ENCODE results near the gene XRCC4.

The XRCC4 gene

GRCh38 chr5:83396662-83397061 is 319.3 kb downstream of the XRCC4 start:
- peaks cover 0 to 2% of the 10 kb centered on the region in 2 donors for H3K4me1 ChIP-seq (ENCODE audit: control insufficient read depth in 2 of 2, insufficient read depth in 1 of 2, low read depth in 1 of 2, low read length in 2 of 2)
- H2AK5ac ChIP-seq (ENCODE audit: low read depth, low read length) = no peak overlapping the region
- no peaks in the 10 kb centered on the region for H3K79me1 ChIP-seq (ENCODE audit: low read depth, low read length)
- DNase-seq (ENCODE audit: low spot score) = no peak
- no peaks in the 10 kb centered on the region for H3K9me3 ChIP-seq (replicated peaks in 1 of 2; ENCODE audit: control insufficient read depth in 2 of 2, insufficient read depth in 1 of 2, low read depth in 1 of 2, low read length in 2 of 2)
- H2AFZ ChIP-seq (ENCODE audit: low read length) = no peak overlapping the region
- no CpG with 5 or more reads among the region's 1 CpG for WGBS, 2 donors (ENCODE audit: extremely low coverage in 2 of 2, insufficient read length in 2 of 2, insufficient replicate concordance in 1 of 2)
- no peak overlapping the region for H4K8ac ChIP-seq (ENCODE audit: low read depth, low read length)
- H4K91ac ChIP-seq (ENCODE audit: low read depth, low read length, poor library complexity) = no peak overlapping the region
- H3K23ac ChIP-seq (ENCODE audit: low read depth, low read length, poor library complexity) = no peak overlapping the region
- no peaks in the 10 kb centered on the region for H3K36me3 ChIP-seq (replicated peaks in 1 of 2; ENCODE audit: control insufficient read depth in 2 of 2, insufficient read depth in 2 of 2, low read length in 2 of 2)
- H3K27ac ChIP-seq (replicated peaks; ENCODE audit: low read length) = no peak overlapping the region
- no peak overlapping the region for H3K18ac ChIP-seq (ENCODE audit: low read length)
- no peak overlapping the region for H3K9ac ChIP-seq (ENCODE audit: low read depth, low read length, poor library complexity)
- H2BK15ac ChIP-seq (ENCODE audit: low read length) = no peak overlapping the region
- no peak overlapping the region for H3K4me3 ChIP-seq (ENCODE audit: low read length in 2 of 2)
- no peak overlapping the region for H2BK120ac ChIP-seq (ENCODE audit: low read depth, low read length)
- H2BK5ac ChIP-seq (ENCODE audit: low read length) = no peak overlapping the region
- no peak overlapping the region for H2BK12ac ChIP-seq (ENCODE audit: low read length)
- H3K4ac ChIP-seq (ENCODE audit: low read length) = no peak overlapping the region
- H3K4me2 ChIP-seq (ENCODE audit: insufficient read depth, low read length, poor library complexity, severe bottlenecking) = no peak overlapping the region
- H3K14ac ChIP-seq (ENCODE audit: low read length) = no peak overlapping the region
- no peaks in the 10 kb centered on the region for H3K27me3 ChIP-seq (ENCODE audit: control insufficient read depth in 3 of 3, insufficient read depth in 3 of 3, low read depth in 1 of 3, low read length in 3 of 3)

GRCh38 chr5:83397658-83398057 is 320.3 kb downstream of the XRCC4 start:
- H4K91ac ChIP-seq (ENCODE audit: low read depth, low read length, poor library complexity) = no peak overlapping the region
- no peak overlapping the region for H2BK15ac ChIP-seq (ENCODE audit: low read length)
- H3K27ac ChIP-seq (replicated peaks; ENCODE audit: low read length) = no peak overlapping the region

DNA sequence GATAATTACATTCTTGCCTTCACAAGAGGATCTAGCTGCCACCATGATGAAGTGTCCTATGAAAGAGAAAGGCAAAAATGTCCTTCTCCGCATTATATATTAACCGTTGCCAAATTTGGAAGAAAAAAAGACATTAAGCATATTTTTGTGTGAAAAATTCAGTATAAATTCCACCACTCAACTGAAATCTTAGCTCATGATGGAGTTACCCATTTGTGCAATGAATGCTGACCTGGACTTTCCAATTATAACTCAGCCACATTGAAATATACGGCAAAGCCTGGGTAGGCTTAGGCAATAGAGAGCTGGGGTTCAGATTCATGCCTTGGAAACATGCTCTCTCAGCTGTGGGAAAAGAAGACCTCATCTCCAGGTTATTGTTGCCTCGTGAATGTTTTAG is 322.9 kb downstream of the XRCC4 start:
- H3K4ac ChIP-seq (ENCODE audit: low read length) = no peak overlapping the region
- no peak overlapping the region for H2AFZ ChIP-seq (ENCODE audit: low read length)
- DNase-seq (ENCODE audit: low spot score) = no peak
- H2BK5ac ChIP-seq (ENCODE audit: low read length) = no peak overlapping the region
- peaks cover 0 to 4% of the 10 kb centered on the region in 2 donors for H3K4me1 ChIP-seq (ENCODE audit: control insufficient read depth in 2 of 2, insufficient read depth in 1 of 2, low read depth in 1 of 2, low read length in 2 of 2)
- no peak overlapping the region for H4K8ac ChIP-seq (ENCODE audit: low read depth, low read length)
- H2BK15ac ChIP-seq (ENCODE audit: low read length) = no peak overlapping the region
- H3K27ac ChIP-seq (replicated peaks; ENCODE audit: low read length) = no peak overlapping the region
- H4K91ac ChIP-seq (ENCODE audit: low read depth, low read length, poor library complexity) = no peak overlapping the region
- H3K18ac ChIP-seq (ENCODE audit: low read length) = no peak overlapping the region
- no peaks in the 10 kb centered on the region for H3K27me3 ChIP-seq (ENCODE audit: control insufficient read depth in 3 of 3, insufficient read depth in 3 of 3, low read depth in 1 of 3, low read length in 3 of 3)
- H2BK12ac ChIP-seq (ENCODE audit: low read length) = no peak overlapping the region
- no peak overlapping the region for H3K9ac ChIP-seq (ENCODE audit: low read depth, low read length, poor library complexity)
- no peak overlapping the region for H3K14ac ChIP-seq (ENCODE audit: low read length)
- no peak overlapping the region for H2BK120ac ChIP-seq (ENCODE audit: low read depth, low read length)
- H3K4me2 ChIP-seq (ENCODE audit: insufficient read depth, low read length, poor library complexity, severe bottlenecking) = no peak overlapping the region
- H3K36me3 ChIP-seq (replicated peaks in 1 of 2; ENCODE audit: control insufficient read depth in 2 of 2, insufficient read depth in 2 of 2, low read length in 2 of 2) = no peaks in the 10 kb centered on the region
- H3K4me3 ChIP-seq (ENCODE audit: low read length in 2 of 2) = no peak overlapping the region
- H2AK5ac ChIP-seq (ENCODE audit: low read depth, low read length) = no peak overlapping the region
- H3K9me3 ChIP-seq (replicated peaks in 1 of 2; ENCODE audit: control insufficient read depth in 2 of 2, insufficient read depth in 1 of 2, low read depth in 1 of 2, low read length in 2 of 2) = no peaks in the 10 kb centered on the region
- H3K23ac ChIP-seq (ENCODE audit: low read depth, low read length, poor library complexity) = no peak overlapping the region
- no peaks in the 10 kb centered on the region for H3K79me1 ChIP-seq (ENCODE audit: low read depth, low read length)
- WGBS, 2 donors (ENCODE audit: extremely low coverage in 2 of 2, insufficient read length in 2 of 2, insufficient replicate concordance in 1 of 2) = no CpG with 5 or more reads among the region's 4 CpGs

More at GRCh38 chr5:83397658-83398057, 320.3 kb downstream of the XRCC4 start:
- no peak overlapping the region for H2AFZ ChIP-seq (ENCODE audit: low read length)
- no CpG with 5 or more reads among the region's 1 CpG for WGBS, 2 donors (ENCODE audit: extremely low coverage in 2 of 2, insufficient read length in 2 of 2, insufficient replicate concordance in 1 of 2)
- DNase-seq (ENCODE audit: low spot score) = no peak
- H2BK5ac ChIP-seq (ENCODE audit: low read length) = no peak overlapping the region
- no peak overlapping the region for H2BK12ac ChIP-seq (ENCODE audit: low read length)
- H3K18ac ChIP-seq (ENCODE audit: low read length) = no peak overlapping the region
- H3K27me3 ChIP-seq (ENCODE audit: control insufficient read depth in 3 of 3, insufficient read depth in 3 of 3, low read depth in 1 of 3, low read length in 3 of 3) = no peaks in the 10 kb centered on the region
- H3K36me3 ChIP-seq (replicated peaks in 1 of 2; ENCODE audit: control insufficient read depth in 2 of 2, insufficient read depth in 2 of 2, low read length in 2 of 2) = no peaks in the 10 kb centered on the region
- H3K4me1 ChIP-seq (ENCODE audit: control insufficient read depth in 2 of 2, insufficient read depth in 1 of 2, low read depth in 1 of 2, low read length in 2 of 2) = peaks cover 0 to 4% of the 10 kb centered on the region in 2 donors
- no peak overlapping the region for H3K4ac ChIP-seq (ENCODE audit: low read length)
- H3K79me1 ChIP-seq (ENCODE audit: low read depth, low read length) = no peaks in the 10 kb centered on the region
- no peaks in the 10 kb centered on the region for H3K9me3 ChIP-seq (replicated peaks in 1 of 2; ENCODE audit: control insufficient read depth in 2 of 2, insufficient read depth in 1 of 2, low read depth in 1 of 2, low read length in 2 of 2)
- no peak overlapping the region for H4K8ac ChIP-seq (ENCODE audit: low read depth, low read length)
- no peak overlapping the region for H3K4me2 ChIP-seq (ENCODE audit: insufficient read depth, low read length, poor library complexity, severe bottlenecking)
- no peak overlapping the region for H3K9ac ChIP-seq (ENCODE audit: low read depth, low read length, poor library complexity)
- no peak overlapping the region for H3K23ac ChIP-seq (ENCODE audit: low read depth, low read length, poor library complexity)
- H3K4me3 ChIP-seq (ENCODE audit: low read length in 2 of 2) = no peak overlapping the region
- no peak overlapping the region for H2BK120ac ChIP-seq (ENCODE audit: low read depth, low read length)
- no peak overlapping the region for H2AK5ac ChIP-seq (ENCODE audit: low read depth, low read length)
- no peak overlapping the region for H3K14ac ChIP-seq (ENCODE audit: low read length)

- H3K4me2 ChIP-seq (ENCODE audit: insufficient read depth, low read length, poor library complexity, severe bottlenecking) = no peak overlapping the region
- H3K4me3 ChIP-seq (ENCODE audit: low read length in 2 of 2) = no peak overlapping the region
- H3K18ac ChIP-seq (ENCODE audit: low read length) = no peak overlapping the region
- H3K27me3 ChIP-seq (ENCODE audit: control insufficient read depth in 3 of 3, insufficient read depth in 3 of 3, low read depth in 1 of 3, low read length in 3 of 3) = no peaks in the 10 kb centered on the region
- H2BK5ac ChIP-seq (ENCODE audit: low read length) = no peak overlapping the region
- H4K91ac ChIP-seq (ENCODE audit: low read depth, low read length, poor library complexity) = no peak overlapping the region
- H2BK120ac ChIP-seq (ENCODE audit: low read depth, low read length) = no peak overlapping the region
- H3K4me1 ChIP-seq (ENCODE audit: control insufficient read depth in 2 of 2, insufficient read depth in 1 of 2, low read depth in 1 of 2, low read length in 2 of 2) = peaks cover 0 to 4% of the 10 kb centered on the region in 2 donors
- H4K8ac ChIP-seq (ENCODE audit: low read depth, low read length) = no peak overlapping the region
- no peak overlapping the region for H3K9ac ChIP-seq (ENCODE audit: low read depth, low read length, poor library complexity)
- H3K4ac ChIP-seq (ENCODE audit: low read length) = no peak overlapping the region
- no peak overlapping the region for H3K23ac ChIP-seq (ENCODE audit: low read depth, low read length, poor library complexity)
- H3K9me3 ChIP-seq (replicated peaks in 1 of 2; ENCODE audit: control insufficient read depth in 2 of 2, insufficient read depth in 1 of 2, low read depth in 1 of 2, low read length in 2 of 2) = no peaks in the 10 kb centered on the region
- no peaks in the 10 kb centered on the region for H3K79me1 ChIP-seq (ENCODE audit: low read depth, low read length)
- no CpG with 5 or more reads among the region's 3 CpGs for WGBS, 2 donors (ENCODE audit: extremely low coverage in 2 of 2, insufficient read length in 2 of 2, insufficient replicate concordance in 1 of 2)
- no peak overlapping the region for H2BK15ac ChIP-seq (ENCODE audit: low read length)
- no peak overlapping the region for H3K14ac ChIP-seq (ENCODE audit: low read length)
- no peak for DNase-seq (ENCODE audit: low spot score)
- H2BK12ac ChIP-seq (ENCODE audit: low read length) = no peak overlapping the region
- H2AK5ac ChIP-seq (ENCODE audit: low read depth, low read length) = no peak overlapping the region
- no peak overlapping the region for H2AFZ ChIP-seq (ENCODE audit: low read length)
- H3K27ac ChIP-seq (replicated peaks; ENCODE audit: low read length) = no peak overlapping the region
- no peaks in the 10 kb centered on the region for H3K36me3 ChIP-seq (replicated peaks in 1 of 2; ENCODE audit: control insufficient read depth in 2 of 2, insufficient read depth in 2 of 2, low read length in 2 of 2)
These were observed 323.4 kb downstream of the XRCC4 start for GRCh38 chr5:83400701-83401100.
